ENCODE data around the gene PPP1R16B.

Gene PPP1R16B

DNA sequence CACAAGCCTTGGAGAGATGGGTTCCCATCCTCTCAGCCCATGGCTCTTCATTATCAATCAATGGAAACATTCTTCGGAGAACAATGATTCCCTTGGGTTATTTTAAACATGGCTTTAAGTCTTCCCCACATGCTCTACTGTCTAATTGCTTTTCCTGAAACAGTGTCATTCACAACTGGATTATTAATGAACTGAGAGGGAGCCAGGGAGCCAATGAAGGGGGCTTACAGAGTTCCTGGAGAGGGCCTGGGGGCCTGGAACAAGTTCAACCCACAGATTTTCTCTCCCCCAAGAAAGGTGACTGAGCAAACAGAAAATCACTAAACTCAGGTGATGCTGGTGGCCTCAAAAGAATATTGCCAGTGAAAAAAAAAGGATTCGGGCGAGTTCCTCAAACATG is 1.3 kb upstream of the PPP1R16B start:
- H3K4me3 ChIP-seq (replicated peaks; ENCODE audit: low read depth, low read length), result no peak overlapping the region
- TF ChIP-seq, protein P1, sequence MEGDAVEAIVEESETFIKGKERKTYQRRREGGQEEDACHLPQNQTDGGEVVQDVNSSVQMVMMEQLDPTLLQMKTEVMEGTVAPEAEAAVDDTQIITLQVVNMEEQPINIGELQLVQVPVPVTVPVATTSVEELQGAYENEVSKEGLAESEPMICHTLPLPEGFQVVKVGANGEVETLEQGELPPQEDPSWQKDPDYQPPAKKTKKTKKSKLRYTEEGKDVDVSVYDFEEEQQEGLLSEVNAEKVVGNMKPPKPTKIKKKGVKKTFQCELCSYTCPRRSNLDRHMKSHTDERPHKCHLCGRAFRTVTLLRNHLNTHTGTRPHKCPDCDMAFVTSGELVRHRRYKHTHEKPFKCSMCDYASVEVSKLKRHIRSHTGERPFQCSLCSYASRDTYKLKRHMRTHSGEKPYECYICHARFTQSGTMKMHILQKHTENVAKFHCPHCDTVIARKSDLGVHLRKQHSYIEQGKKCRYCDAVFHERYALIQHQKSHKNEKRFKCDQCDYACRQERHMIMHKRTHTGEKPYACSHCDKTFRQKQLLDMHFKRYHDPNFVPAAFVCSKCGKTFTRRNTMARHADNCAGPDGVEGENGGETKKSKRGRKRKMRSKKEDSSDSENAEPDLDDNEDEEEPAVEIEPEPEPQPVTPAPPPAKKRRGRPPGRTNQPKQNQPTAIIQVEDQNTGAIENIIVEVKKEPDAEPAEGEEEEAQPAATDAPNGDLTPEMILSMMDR (IDR thresholded peaks at IDR 0.05; ENCODE audit: low read length, missing control alignments), result no peak
- DNase-seq (ENCODE audit: low read depth), result no peak

DNA sequence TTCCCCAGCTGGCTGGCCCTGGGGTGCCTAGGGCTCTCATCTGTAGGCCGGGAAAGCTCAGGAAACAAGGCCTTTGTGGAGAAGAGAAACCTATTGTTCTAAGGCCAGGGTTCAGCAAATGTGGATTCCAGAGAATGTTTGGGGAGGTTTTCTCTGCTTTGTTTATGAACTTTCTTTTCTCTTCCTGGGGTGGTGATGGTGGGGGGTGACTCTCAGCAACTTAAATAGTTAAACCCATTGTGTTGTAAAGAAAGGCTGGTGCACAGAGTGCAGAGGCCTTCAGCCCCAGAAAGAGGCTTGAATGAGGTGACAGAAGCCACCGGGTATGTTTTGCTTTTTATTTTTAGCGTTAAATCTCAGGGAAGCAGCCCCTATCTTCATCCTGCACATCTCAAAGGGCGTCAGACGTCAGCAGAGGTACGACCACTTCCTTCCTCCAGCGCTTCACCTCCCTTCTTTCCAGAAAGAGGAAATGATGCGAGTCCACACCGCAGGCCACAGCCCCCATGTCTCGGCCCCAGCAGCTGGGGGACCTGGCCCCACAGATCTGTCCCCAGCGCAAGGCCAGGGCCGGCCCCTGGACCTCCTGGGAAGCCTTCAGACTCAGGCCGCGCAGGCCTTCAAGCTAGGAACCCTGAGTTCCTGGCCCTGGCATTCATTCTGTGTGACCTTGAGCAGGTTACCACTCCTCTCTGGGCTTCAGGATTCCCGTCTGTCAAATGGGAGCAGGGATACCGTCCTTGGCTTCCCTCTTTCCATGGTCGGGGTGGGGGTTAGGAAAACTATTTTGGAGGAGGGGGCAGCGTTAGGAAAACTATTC is 605 bp upstream of the PPP1R16B start:
- TF ChIP-seq, protein P1 (IDR thresholded peaks at IDR 0.05; ENCODE audit: low read length, missing control alignments), result no peak
- DNase-seq (ENCODE audit: low read depth), result peak; percentile 64
- H3K4me3 ChIP-seq (replicated peaks; ENCODE audit: low read depth, low read length), result peak overlapping the region; percentile 58

DNA sequence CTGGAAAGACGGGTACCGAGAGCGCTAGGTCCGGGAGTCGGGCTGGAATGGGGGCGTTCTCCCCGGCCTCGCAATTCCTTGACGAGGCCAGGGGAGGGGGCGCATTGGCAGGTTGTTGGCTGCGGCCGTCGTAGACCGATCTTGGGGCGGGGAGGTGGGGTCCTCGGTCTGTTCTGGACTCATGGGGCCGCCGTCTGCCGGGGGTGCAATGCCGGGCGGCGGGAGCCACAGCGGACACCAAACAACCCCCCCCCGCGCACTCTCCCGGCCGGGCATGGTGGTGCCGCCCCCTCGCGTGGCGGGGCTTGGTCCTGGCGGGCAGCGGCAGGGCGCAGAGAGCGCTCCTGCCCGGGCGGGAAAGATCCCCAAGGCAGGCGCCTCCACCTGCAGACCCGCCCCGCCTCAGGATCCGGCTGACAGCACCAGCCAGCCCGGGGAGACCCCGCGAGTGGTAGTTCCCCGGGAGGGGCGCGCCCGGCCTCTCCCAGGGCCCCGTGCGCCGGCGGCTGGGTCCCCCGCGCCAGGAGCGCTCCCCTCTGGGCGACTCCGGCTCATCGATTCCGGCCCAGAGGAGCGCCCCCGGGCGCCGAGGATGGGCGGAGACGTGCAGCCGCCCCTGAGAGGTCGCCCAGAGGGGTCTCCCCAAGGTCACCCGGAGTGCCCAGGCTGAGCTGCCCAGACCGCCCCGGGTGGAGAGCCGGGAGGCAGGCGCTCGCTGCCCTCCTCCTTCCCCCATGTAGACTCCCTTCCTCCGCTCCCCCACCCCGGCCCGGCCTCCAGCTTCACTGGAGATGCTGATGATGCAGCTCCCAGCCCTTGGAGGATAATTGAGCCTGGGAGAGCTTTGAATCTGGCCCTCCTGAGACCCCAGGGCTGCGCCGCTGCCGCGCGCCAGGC is 709 bp downstream of the PPP1R16B start:
- no peak for DNase-seq (ENCODE audit: low read depth)
- TF ChIP-seq, protein P1 (IDR thresholded peaks at IDR 0.05; ENCODE audit: low read length, missing control alignments), result no peak
- peak overlapping the region; percentile 58 for H3K4me3 ChIP-seq (replicated peaks; ENCODE audit: low read depth, low read length)

DNA sequence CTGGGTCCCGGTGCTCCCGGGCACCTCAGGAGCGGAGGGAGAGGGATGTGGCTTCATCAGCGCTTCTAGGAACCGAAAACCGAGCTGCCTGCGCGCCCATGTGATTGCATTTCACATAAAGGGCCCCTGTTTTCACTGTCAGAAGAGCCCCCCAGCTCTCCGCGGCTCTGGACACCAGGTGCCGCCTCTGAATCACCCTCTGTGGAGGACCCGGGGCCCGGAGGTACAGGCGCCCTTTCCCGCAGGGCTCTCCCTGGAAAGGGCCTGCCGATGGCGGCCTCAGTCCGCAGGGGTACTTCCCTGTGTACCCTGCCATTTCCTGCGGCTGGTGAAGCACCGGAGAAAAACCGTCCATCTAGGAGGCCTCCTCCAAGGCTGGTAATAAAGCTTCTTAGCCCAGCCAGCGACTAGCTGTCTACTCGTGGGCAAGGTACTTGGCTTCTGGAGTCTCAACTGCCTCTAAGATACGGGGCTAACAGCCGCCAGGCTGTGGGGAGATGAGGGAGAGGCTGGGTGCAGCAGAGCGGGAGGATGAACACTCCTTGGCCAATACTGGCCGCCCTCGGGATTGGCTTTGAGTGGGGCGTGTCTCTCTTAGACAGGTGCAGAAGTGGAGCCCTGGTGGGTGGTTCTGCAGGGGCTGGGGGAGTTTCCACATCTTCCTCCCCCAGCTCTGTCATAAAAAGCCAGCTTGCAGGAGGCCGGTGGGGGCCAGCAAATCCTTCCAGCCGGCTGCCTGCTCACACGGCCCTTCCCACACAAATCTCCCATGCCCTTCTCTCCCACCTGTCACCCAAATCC is 1.6 kb downstream of the PPP1R16B start:
- TF ChIP-seq, protein P1 (IDR thresholded peaks at IDR 0.05; ENCODE audit: low read length, missing control alignments), result no peak
- H3K4me3 ChIP-seq (replicated peaks; ENCODE audit: low read depth, low read length), result peak overlapping the region; percentile 58
- DNase-seq (ENCODE audit: low read depth), result no peak

DNA sequence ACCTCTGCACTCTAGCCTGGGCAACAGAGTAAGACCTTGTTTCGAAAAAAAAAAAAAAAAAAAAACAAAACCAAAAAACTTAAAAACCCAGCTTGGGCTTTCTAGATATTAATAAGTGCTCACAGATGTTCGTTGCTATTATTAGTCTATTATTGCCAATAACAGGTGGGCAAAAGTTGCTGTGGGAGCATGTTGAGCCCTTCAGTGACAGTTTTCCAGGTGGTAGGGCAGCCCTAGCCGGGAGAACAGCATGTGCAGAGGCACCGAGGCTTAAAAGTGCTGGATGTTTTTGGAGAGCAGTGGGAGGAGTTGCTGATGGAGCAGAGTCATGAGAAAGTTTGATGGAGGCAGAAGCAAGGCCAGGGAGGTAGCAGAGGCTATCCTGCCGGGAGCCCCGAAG is 4.4 kb downstream of the PPP1R16B start:
- TF ChIP-seq, protein P1 (IDR thresholded peaks at IDR 0.05; ENCODE audit: low read length, missing control alignments), result no peak
- DNase-seq (ENCODE audit: low read depth), result no peak
- no peak overlapping the region for H3K4me3 ChIP-seq (replicated peaks; ENCODE audit: low read depth, low read length)

DNA sequence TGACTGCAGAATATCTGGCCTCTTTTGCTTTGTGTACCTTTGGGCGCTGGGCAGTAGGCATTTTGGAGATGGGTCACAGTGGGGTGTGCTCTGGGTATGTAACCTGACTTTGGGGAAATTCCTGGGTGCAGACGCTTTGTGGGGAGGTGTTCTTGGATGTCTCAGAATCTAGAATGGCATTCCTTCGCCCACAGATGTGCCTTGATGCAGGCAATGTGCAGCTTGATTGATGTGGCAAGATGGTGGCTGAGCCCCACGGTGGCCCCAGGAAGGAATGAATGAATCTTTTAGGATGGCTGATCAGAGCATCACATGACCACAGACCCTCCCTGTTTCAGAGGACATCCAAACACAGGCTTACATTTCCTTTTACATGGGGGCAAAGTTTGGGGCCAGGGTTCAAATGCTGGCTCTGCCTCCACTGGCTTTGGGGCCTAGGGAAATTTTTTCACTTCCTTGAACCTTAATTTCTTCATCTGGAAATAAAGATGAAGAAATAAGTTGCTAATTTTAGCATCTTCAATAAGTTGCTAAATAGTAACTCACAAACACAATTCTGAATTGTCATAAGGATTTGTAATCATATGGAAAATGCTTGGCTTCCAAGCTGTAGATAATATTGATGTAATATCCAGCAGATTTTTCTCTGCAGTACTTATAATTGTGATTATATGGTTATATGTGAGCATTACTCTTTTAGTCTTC is 5.6 kb downstream of the PPP1R16B start:
- no peak for DNase-seq (ENCODE audit: low read depth)
- TF ChIP-seq, protein P1 (IDR thresholded peaks at IDR 0.05; ENCODE audit: low read length, missing control alignments), result no peak
- H3K4me3 ChIP-seq (replicated peaks; ENCODE audit: low read depth, low read length), result no peak overlapping the region

Data from fibroblast of pulmonary artery (primary cell).